Suprapubic skin (tissue), 4 donors: Measurements from ENCODE around the gene ZMYM3.

Experiments
- EP300 ChIP-seq: sonication (generic); formaldehyde crosslinking; IDR thresholded peaks from one replicate; pipeline ENCODE4 v1.6.1; 2017; ENCODE audit warnings: antibody characterized with exemption
- POLR2A ChIP-seq, 2 donors: fragments of 450-650 bp; IDR thresholded peaks; one replicate each; pipeline ENCODE4 v1.6.1; 2017; ENCODE audit warnings: antibody characterized with exemption in 2 of 2, mild to moderate bottlenecking in 2 of 2, moderate library complexity in 2 of 2
- POLR2AphosphoS5 ChIP-seq, 3 donors: sonication (generic); formaldehyde crosslinking; IDR thresholded peaks; one replicate each; pipeline ENCODE4 v1.6.1; 2017; ENCODE audit warnings: antibody characterized with exemption in 3 of 3
- TF ChIP-seq, protein P1 (sequence below), 2 donors: fragments of 200-600 bp in 1 of 2; fragments of 450-650 bp in 1 of 2; sonication (generic) in 1 of 2; IDR thresholded peaks; one replicate each; pipeline ENCODE4 v1.5.1; 2016 to 2019; ENCODE audit warnings: antibody characterized with exemption in 2 of 2, mild to moderate bottlenecking in 1 of 2, moderate library complexity in 1 of 2

DNA sequence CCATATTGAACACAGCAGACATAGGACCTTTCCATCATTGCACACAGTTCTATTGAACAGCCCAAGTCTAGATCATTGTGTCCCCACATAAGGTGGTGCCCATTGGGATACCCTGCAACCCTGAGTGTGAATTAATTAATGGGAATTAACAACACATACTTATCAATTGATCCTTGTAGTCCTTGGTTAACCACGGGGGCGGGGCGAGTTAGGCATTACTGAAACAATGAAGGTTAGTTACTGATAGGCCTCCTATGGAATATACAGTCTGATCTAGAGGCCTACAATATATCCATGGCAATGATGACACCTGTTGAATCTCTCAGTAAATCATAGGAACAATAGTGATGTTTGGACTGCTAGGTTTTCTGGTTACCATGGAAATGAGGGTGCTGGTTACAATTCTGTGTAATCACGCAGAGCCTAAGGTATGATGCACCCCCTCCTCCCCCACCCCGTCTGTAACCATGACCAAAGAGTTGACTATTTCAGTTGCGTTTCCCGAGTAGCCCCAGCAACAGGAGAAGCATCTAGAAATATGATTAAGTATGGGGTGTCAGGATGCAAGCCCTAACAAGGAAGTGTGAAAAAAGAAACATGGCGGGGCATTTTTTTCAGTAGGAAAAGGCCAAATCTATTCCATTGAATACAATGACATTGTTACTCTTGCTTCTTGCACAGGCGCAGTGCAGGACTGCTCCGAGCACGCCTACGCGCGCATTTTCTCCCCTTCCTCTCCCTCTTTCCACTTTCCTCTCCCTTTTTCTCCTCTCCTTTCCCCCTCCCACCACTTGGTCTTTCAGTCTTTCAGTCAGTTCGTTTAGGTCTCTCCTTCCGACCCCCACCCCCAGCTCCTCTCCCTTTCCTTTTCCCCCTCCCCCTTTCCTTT lies 28.8 kb upstream of the ZMYM3 start:
- TF ChIP-seq POLR2A (IDR thresholded peaks at IDR 0.05) (no peak), POLR2AphosphoS5 (IDR thresholded peaks at IDR 0.05) (no peak), EP300 (no peak)
- TF ChIP-seq, protein P1, sequence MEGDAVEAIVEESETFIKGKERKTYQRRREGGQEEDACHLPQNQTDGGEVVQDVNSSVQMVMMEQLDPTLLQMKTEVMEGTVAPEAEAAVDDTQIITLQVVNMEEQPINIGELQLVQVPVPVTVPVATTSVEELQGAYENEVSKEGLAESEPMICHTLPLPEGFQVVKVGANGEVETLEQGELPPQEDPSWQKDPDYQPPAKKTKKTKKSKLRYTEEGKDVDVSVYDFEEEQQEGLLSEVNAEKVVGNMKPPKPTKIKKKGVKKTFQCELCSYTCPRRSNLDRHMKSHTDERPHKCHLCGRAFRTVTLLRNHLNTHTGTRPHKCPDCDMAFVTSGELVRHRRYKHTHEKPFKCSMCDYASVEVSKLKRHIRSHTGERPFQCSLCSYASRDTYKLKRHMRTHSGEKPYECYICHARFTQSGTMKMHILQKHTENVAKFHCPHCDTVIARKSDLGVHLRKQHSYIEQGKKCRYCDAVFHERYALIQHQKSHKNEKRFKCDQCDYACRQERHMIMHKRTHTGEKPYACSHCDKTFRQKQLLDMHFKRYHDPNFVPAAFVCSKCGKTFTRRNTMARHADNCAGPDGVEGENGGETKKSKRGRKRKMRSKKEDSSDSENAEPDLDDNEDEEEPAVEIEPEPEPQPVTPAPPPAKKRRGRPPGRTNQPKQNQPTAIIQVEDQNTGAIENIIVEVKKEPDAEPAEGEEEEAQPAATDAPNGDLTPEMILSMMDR (IDR thresholded peaks at IDR 0.05) = no peak
